CD4-positive, alpha-beta T cell treated with Interleukin-4 for 4 hours (primary cell): ENCODE measurements around the gene PLEKHB2.
"Not testable (repeated sequence)": the region's sequence is repeated elsewhere in the genome, so short reads cannot be mapped to it uniquely, and the experiment has no call there.

Source experiments
- DNase-seq: peaks from one replicate; pipeline ENCODE4 v3.0.0-alpha.2; 2020

The PLEKHB2 gene

DNA sequence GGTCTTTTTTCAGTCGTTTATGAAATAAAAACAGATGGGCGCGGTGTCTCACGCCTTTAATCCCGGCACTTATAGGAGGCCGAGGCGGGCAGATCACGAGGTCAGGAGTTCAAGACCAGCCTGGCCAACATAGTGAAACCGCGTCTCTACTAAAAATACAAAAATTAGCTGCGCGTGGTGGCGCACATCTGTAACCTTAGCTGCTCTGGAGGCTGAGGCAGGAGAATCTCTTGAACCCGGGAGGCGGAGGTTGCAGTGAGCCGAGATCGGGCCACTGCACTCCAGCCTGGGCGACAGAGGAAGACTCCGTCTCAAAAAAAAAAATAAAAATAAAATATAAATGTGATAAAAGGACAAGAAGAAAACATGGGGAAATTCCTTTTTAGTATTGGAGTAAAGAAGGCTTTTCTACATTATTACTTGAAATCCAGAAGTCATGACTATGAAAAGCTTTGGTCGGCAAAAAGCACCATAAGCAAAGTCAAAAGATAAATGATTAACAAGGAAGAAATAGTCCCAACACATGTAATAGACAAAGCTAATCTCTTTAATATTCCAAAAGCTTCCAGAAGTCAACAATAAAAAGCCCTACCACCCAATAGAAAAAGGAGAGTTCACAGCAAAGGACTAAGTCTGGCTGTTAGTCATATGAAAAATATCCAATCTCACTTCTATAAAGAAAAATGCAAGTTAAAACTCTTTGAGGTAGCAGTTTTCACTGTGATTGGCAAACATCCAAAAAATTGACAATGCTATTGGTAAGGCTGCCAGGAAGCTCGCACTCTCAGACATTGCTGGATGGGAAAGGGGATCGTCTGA is 10.5 kb upstream of the PLEKHB2 start:
- DNase-seq: no peak

DNA sequence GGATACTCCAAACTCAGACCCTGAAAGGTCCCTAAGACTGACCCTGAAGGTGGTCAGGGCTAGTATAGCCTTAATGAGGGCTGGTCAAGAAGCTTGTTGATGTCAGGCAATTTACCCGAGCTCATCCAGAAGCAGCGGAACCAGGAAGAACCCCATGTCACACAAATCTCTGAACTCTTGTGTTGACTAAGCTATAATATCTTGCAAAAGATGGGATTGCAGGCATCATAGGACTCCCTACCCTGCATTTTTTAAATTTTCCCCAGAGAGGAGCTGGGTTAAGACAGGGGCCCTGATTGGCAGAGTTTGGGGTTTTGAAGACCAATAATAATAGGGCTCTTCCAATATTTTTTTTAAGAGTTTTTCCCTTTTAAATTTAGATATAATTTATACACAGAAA is 2.0 kb upstream of the PLEKHB2 start:
- no peak for DNase-seq

DNA sequence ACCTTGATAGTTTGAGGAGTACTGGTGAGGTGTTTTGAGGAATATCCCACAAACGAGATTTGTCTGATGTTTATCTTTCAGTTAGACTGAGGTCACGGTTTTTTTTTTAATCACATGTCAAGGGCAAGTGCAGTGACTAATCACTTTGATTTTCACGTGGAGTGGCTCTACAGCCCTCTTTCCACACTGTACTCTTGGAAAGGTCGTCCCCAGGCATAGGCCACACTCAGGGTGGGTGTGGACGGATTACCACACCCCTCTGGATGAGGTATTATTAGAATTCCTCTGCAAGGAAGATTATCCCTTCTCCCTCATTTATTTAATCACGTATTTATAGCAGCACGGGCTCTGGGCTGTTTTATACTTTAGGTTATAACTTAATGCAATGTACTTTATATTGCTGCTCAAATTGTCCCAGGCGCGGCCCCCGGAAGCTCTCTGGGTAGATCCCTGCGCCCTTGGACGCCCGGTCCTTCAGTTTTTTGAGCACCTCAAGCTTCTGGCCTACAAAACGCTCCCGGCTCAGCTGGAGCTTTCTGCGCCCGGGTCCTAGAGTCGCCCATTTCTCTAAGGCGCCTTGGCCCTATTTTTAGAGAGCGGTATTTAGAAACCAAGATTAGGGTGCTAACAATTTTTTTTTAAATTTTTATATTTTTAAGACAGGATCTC is 515 bp upstream of the PLEKHB2 start:
- peak; percentile 81 for DNase-seq

DNA sequence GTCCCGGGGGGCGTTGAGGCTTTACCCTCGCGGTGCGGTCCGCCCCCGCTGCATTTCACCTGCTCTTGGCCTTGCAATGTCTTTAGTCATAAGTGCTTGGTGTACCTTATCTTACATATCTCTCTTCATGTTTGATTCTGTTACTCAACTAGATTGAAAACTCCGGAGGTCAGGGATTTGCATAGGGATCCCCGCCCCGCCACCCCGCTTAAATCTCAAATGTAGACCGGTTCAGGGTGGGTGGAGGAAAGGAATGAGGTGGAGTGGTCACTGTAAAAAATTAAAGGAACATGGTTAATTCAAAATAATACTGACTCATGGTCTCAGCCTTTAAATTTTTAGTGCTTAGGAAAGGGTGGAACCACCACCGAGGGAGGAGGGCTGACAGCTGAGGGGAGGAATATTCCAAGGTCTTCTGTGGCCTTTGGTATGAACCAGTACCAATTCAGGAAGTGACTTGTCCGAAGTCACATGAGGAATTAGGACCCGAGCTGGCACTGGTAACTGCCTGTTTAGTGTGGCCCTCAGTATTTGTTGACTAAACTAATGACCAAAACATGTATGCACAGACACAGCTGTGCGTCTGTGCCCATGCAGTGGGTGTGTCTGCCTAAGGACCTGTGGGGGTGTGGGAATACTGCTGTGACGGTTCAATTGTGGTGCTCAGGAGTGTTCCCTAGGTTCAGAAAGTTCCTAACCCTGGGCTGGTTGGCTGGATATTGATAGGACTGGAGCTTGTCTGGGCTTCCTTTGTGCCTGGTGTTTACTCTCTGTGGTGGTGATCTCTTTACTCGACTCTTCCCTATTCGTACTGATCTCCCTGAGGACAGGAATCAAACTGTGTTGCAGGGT is 1.0 kb downstream of the PLEKHB2 start:
- DNase-seq: peak; percentile 25

DNA sequence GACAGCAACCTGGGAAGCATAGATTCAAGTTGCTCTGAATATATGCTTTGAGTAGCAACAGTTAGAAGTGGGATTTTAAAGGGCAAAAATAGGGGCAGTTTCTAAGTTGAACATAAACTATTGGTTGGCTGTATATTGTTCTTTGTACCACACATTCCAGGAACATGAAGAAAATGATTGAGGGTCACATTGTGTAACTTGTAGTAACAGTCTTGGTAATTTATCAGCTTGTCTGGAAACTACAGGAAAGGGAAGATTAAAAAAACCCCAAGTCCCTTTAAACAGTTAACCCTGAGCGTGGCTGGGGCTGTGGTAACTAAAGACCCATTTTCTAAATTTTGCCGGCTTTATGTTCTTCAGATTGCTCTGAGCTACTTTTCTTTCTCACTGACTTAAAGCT is 7.4 kb downstream of the PLEKHB2 start:
- no peak for DNase-seq

DNA sequence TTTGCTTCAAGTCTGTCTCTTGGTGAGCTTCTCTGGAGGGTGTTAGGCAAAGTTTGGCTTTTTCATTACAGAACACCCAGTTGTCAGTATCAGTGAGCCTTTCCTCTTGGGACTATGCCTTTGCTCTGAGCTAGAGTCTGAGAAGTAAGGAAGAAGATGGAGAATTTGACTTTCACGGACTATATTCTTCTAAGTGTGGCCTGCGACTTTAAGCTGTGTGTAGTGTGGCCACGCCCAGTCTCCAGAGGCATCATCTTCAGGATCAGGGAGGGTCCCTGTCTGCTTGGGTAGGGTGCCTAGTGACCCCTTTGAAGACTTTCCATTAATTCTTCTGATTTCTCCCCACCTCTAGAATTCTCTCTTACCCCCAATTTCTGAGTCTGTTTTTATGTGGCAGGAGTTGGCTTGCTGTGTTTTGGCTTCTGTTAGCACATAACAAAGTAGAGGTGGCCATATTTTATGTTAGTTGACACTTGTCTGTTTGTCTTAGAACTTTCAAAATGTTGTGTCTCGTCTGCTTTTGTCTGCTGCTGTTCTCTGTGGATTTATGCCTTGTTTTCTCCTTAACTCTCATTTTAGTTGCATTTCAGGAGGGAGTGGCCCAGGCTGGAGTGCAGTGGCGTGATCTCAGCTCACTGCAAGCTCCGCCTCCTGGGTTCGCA is 8.6 kb downstream of the PLEKHB2 start:
- DNase-seq: no peak

DNA sequence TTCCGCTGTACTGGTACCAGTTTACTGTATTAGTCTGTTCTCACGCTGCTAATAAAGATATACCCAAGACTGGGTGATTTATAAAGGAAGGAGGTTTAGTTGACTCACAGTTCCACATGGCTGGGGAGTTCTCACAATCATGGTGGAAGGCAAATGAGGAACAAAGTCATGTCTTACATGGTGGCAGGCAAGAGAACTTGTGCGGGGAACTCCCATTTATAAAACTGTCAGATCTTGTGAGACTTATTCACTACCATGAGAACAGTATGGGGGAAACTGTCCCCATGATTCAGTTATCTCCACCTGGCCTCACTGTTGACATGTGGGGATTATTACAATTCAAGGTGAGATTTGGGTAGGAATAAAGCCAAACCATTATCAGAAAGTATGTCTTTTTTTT is 9.8 kb downstream of the PLEKHB2 start:
- DNase-seq: not testable (repeated sequence)

DNA sequence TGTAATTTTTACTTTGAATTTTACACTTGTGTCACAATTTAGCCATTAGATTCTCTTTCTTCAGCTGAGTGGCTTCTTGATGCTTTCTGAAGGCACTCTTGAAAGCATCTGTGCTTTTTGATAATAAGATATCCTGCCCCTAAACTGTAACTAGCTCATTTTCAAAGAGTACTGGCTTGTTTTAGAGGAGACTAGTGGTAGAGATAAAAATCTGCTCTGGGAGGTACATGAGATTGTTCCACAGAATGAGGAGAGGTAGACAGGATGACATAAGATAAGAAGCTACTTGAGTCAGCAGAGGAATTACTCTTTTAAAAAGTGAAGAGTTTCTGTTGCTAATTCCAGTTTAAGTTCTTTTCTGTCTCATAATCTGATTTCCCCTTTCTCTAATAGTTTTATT is 10.6 kb downstream of the PLEKHB2 start:
- peak; percentile 14 for DNase-seq

DNA sequence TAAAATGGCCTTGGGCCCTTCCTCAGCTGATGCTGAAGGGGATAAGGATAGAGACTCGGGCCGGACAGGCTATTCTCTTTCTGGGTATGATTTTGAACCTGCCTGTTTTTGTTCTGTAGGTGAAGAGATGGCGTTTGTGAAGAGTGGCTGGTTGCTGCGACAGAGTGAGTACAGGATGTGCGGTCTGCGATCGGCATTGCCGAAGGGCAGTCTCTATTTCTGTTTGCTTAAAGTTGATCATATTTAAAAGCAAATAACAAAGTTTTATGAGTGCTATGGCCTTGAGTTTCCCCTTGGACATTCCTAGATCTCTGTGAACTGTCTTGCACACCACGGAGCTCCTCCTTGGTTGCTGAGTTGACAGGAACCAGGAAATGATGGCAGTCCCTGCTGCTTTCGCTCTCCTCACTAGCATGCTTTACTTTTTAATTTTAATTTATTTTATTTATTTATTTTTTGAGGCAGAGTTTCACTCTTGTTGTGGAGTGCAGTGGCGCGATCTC is 15.7 kb downstream of the PLEKHB2 start:
- DNase-seq: no peak

DNA sequence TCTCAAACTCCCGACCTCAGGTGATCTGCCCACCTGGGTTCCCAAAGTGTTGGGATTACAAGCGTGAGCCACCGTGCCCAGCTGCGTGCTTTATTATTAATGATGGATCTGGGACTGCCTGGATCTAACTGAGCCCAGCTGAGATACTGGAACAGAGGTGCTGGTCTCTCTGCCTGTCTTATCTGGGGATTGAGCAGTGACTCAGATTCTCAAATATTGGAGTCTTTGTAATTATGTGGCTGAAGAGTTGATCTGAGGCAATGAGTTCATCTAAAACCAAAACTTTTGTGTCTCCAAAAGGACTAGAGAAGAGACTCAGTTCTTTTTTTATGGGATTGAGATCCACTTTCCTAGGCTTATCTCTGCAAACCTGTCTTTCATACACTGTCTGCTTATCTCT is 16.3 kb downstream of the PLEKHB2 start:
- no peak for DNase-seq

DNA sequence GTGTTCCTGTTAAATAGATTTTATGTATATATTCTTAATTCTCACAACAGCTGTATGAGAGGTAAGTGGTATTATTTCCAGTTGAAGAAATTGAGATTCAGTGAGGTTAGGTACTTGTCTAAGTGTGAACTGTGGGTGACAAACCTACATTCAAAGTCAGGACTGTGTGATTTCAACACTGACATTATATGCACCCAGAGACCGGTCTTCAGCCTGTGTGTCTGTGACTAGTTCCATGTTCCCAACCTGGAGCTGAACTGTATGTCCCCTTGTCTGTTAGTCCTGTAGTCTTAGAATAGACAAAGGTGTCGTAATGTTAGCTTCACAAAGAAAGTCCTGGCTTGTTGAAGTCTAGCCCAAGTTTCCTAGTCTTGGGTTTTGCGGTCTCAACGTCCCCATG is 17.4 kb downstream of the PLEKHB2 start:
- no peak for DNase-seq

DNA sequence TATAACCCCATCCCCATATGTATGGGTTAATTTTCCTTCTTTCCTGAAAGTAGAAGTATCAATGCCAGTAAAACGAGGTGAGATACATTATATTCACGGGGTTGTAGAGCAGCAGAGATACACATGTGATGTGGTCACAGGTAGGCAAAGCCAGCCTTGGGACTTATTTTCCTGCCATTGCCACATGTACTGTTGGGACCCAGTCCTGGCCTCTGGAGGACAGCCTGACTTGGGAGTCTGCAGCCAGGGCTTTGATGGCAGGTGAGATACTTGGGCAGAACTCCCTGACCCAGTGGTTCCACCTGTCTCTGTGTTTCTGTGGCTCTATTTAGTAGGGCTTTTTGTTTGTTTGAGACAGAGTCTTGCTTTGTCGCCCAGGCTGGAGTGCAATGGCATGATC is 18.1 kb downstream of the PLEKHB2 start:
- DNase-seq: no peak

DNA sequence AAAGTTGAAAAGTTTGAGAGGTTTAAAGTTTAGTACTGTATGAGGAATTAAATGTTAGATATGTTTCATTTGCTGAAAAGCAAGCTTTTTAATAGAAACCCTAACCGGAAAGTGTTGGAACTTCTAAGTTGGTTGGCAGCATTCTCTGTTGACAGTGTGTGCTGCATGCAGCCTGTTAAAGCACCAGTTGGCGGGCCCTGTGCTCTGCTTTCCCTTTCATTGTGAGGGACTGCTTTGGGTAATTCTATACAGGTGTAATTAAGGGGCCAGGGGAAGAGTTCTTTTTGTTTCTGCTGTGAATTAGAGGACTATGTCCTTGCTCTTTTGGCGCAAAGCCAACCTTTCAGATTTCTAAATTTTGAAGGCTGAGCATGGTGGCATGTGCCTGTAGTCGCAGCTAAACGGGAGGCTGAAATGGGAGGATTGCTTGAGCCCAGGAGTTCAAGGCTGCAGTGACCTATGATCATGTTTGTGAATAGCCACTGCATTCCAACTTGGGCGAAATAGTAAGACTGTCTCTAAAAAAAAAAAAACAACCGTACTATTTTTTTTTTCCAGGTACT is 20.1 kb downstream of the PLEKHB2 start:
- no peak for DNase-seq

DNA sequence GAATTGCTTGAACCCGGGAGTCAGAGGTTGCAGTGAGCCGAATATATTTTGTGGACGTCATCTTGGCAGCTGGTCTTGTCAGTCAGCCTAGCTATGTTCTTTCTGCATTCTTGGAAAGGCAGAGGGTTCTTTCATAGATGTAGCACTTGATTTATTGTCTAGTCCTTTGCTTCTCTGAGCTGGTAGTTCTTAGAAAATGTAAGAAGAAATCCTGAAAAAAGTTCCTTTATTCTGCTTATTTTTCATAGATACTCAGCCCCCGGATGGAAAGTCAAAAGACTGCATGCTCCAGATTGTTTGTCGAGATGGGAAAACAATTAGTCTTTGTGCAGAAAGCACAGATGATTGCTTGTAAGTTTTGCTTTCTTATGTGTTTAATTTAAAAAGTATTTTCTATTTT is 21.3 kb downstream of the PLEKHB2 start:
- DNase-seq: no peak

DNA sequence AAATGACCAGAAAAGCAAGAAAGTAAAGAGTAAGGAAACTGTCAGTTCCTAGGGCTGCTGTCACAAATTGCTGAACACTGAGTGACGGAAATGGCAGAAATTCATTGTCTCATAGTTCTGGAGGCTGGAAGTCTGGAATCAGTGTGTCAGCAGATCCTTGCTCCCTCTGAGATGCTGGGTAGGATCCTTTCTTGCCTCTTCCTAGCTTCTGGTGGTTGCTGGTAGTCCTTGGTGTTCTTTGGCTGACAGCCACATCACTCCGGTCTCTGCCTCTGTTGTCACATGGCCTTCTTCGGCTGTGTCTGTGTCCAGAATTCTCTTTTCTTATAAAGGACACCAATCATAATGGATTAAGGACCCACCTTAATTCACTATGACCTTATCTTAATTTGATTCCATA is 21.9 kb downstream of the PLEKHB2 start:
- DNase-seq: no peak

DNA sequence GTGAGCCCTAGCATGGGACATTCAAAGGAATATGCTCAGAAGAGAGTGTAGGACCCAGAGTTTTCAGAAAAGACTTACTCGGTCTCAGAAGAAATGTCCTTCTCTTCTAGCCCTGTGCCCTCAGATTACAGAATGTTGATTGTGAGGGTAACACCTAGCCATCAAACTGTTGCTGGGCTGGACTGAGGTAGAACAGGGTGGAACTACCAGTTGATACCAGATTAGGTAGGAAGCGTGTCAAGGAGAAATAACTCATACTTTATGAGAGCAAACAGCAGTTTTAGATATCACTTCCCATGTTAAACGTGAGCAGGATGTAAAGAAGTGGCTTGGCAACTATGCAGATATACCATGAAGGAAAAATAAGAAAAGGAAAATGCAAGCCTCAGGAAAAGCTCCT is 22.8 kb downstream of the PLEKHB2 start:
- no peak for DNase-seq

DNA sequence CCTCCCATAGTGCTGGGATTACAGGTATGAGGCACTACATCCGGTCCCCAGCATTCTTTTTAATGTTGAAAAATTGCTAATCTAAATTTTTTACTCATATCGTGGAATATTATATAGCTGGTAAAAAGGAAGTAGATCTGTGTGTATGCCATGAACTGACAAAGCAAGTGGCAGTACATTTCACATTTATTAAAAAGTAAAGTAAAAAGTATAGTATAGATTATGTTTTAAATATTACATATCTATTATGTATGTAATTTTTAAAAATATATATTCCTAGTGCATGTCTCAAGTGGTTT is 25.1 kb downstream of the PLEKHB2 start:
- DNase-seq: no peak

DNA sequence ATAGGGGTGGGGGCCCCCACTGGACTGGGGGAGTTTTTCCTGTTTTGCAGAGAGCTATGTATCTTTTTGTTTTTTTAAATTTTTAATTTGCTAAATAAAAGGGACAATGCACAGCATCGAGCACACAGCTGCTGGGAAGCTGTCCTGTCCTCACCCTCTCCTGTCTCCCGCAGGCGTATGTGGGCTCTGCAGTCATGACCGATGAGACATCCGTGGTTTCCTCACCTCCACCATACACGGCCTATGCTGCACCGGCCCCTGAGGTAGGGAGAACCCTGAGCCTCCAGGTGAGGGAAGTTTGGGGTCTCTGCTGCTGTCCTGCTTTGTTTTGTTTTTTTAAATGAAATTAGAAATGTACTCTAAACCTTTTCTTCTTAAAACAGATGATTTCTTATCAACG is 27.6 kb downstream of the PLEKHB2 start:
- no peak for DNase-seq

DNA sequence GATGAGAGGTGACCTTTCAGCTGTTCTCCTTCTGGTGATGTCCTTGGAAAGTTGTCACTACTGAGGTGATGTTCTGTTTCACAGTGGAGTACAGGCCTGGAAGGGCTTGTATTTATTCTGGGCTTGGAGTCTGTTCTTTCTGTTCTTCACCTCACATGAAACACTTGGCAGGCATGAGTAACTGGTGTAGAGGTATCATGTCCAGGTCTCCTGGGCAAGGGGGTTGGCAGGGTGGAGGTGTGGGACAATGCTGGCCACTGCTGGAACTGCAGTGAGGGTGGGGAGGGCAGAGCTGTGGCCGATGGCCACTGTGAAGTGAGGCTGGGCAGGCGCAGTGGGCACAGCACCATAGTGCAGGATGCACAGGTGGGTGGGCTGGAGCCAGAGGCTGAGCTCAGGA is 35.4 kb downstream of the PLEKHB2 start:
- DNase-seq: no peak

DNA sequence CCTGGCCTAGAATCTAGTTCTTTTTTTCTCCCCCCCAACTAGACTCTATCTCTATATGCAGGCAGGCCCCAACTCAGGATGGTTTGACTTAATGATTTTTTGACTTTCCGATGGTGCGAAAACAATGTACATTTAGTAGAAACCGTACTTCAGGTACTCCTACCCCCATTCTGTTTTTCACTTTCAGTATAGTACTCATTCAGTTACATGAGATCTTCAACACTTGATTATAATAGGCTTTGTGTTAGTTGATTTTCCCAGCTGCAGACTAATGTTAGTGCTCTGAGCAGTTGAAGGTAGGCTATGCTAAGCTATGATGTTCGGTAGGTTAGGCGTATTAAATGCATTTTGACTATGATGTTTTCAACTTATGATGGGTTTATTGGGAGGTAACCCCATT is 37.7 kb downstream of the PLEKHB2 start:
- no peak for DNase-seq

DNA sequence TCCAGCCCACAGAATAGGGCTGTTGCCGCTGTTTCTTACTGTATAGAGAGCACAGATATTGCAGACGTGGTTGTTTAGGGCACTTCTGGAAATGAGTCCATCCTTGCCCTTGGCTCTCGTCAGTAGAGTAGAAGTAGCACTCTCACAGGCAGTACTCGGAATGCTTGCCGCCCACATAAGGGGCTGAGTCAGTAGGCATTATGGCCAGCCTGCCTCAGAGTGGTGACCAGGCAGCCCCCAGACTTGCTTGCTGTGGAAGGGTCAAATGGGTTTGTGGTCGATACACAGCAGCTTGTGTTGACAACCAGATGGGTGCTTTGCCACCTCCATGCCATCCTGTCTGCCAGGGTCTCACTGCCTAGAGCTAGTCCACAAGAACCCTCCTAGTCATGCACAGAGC is 38.7 kb downstream of the PLEKHB2 start:
- DNase-seq: no peak

DNA sequence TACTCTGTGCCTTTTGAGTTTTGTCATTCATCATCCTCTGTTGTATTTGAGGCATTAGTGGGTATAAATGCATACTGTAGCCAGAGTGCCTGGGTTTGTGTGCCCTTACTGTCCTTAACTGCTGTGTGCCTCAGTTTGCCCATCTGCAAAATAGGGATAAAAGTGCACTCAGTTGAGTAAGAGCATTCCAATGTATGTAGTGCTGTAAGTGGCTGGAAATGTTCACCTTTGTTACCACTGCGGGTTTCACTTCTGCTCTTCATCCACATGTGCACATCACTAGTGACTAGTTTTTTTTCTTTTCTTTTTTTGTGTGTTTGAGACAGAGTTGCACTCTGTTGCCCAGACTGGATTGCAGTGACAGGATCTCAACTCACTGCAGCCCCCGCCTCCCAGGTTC is 39.9 kb downstream of the PLEKHB2 start:
- DNase-seq: no peak

DNA sequence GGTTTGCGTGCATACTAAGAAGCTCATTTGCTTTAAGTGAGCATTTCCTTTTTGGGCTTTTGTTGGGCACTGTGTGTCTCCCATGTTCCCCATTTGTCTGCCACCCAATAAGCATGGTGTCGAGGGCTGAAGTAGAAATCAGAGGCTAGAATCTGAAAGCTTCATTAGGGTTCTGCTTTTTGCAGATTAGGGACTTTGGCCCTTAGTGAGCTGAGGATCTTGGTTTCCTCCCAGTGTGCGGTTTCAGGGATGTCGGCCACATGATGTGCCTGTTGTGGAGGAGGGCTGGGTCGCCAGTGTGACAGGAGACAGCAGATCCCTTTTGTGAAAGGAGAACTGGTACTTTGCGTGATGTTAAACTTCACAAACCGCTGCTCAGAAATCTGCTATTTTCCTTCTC is 41.1 kb downstream of the PLEKHB2 start:
- DNase-seq: no peak
